Measurements from ENCODE around the gene HSPB1.
"Not testable (repeated sequence)": the region's sequence is repeated elsewhere in the genome, so short reads cannot be mapped to it uniquely, and the experiment has no call there.

HSPB1 gene

GRCh38 chr7:76308874-76309273, 6.4 kb downstream of the HSPB1 start:
- DNase-seq (ENCODE audit: low read depth) = not testable (repeated sequence)

GRCh38 chr7:76309341-76310101, 7.0 kb downstream of the HSPB1 start:
- DNase-seq (ENCODE audit: low read depth) = not testable (repeated sequence)

- no peak for DNase-seq (ENCODE audit: low read depth)
Observed at GRCh38 chr7:76310102-76310957, 7.9 kb downstream of the HSPB1 start.

- DNase-seq (ENCODE audit: low read depth) = not testable (repeated sequence)
Observed at GRCh38 chr7:76311838-76312237, 9.4 kb downstream of the HSPB1 start.

- DNase-seq (ENCODE audit: low read depth) = peak; percentile 94
Observed at GRCh38 chr7:76314042-76314721, 11.7 kb downstream of the HSPB1 start.

GRCh38 chr7:76314740-76315139, 12.3 kb downstream of the HSPB1 start:
- DNase-seq (ENCODE audit: low read depth) = not testable (repeated sequence)

- DNase-seq (ENCODE audit: low read depth) = no peak
Observed at GRCh38 chr7:76315364-76315763, 12.9 kb downstream of the HSPB1 start.

- DNase-seq (ENCODE audit: low read depth) = no peak
Observed at GRCh38 chr7:76316984-76317781, 14.7 kb downstream of the HSPB1 start.

GRCh38 chr7:76317782-76318487, 15.5 kb downstream of the HSPB1 start:
- DNase-seq (ENCODE audit: low read depth) = peak; percentile 92

GRCh38 chr7:76318488-76319353, 16.2 kb downstream of the HSPB1 start:
- peak; percentile 42 for DNase-seq (ENCODE audit: low read depth)

GRCh38 chr7:76325092-76325491, 22.6 kb downstream of the HSPB1 start:
- DNase-seq (ENCODE audit: low read depth) = no peak

- no peak for DNase-seq (ENCODE audit: low read depth)
Observed at GRCh38 chr7:76325811-76326210, 23.3 kb downstream of the HSPB1 start.

- DNase-seq (ENCODE audit: low read depth) = no peak
Observed at GRCh38 chr7:76326646-76327233, 24.3 kb downstream of the HSPB1 start.

GRCh38 chr7:76327610-76328009, 25.1 kb downstream of the HSPB1 start:
- no peak for DNase-seq (ENCODE audit: low read depth)

GRCh38 chr7:76328389-76328788, 25.9 kb downstream of the HSPB1 start:
- DNase-seq (ENCODE audit: low read depth) = no peak

- no peak for DNase-seq (ENCODE audit: low read depth)
Observed at GRCh38 chr7:76329479-76329878, 27.0 kb downstream of the HSPB1 start.

- no peak for DNase-seq (ENCODE audit: low read depth)
Observed at GRCh38 chr7:76330261-76330660, 27.8 kb downstream of the HSPB1 start.

- DNase-seq (ENCODE audit: low read depth) = no peak
Observed at GRCh38 chr7:76330673-76331072, 28.2 kb downstream of the HSPB1 start.

- no peak for DNase-seq (ENCODE audit: low read depth)
Observed at GRCh38 chr7:76332078-76332477, 29.6 kb downstream of the HSPB1 start.

Data from activated T-cell treated with anti-CD3 and anti-CD28 coated beads for 1 hour (primary cell).